Subcutaneous adipose tissue (tissue), 4 donors: Measurements from ENCODE around the gene RCOR1. TPM values are rescaled to one million over a fixed set of nuclear protein-coding genes. Genes with fewer than 3 reads are reported as not detected.

Experiments used
- CTCF ChIP-seq: fragments of 450-650 bp; IDR thresholded peaks from one replicate; pipeline ENCODE4 v1.5.1; 2016; ENCODE audit warnings: low read depth, mild to moderate bottlenecking, control low read depth, antibody characterized with exemption, moderate library complexity
- total RNA-seq, 4 donors: library from RNA; depleted of rRNA; stranded (reverse); fragments of >200 nt; gene quantifications; one replicate each; pipeline ENCODE4 v1.1.0, GENCODE V29; 2016

RCOR1 gene
- total RNA-seq, 4 donors from 2014 or later: 17.6 to 24.3 (median 22.1) TPM

- TF ChIP-seq CTCF: no peak
These were observed 37.3 kb upstream of the RCOR1 start for GRCh38 chr14:102554821-102555819.

- TF ChIP-seq CTCF: no peak
These were observed 36.3 kb upstream of the RCOR1 start for GRCh38 chr14:102556098-102556677.

- no peak for TF ChIP-seq CTCF
These were observed 34.8 kb upstream of the RCOR1 start for GRCh38 chr14:102557434-102558226.

GRCh38 chr14:102558556-102558955 lies 33.9 kb upstream of the RCOR1 start:
- TF ChIP-seq CTCF: no peak

- no peak for TF ChIP-seq CTCF
These were observed 31.8 kb upstream of the RCOR1 start for GRCh38 chr14:102560458-102561261.

GRCh38 chr14:102565331-102565887 lies 27.0 kb upstream of the RCOR1 start:
- no peak for TF ChIP-seq CTCF
